ENCODE results near the gene KLHL7. TPM values are rescaled to one million over a fixed set of nuclear protein-coding genes. Genes with fewer than 3 reads are reported as not detected.
"Not testable (repeated sequence)": the region's sequence is repeated elsewhere in the genome, so short reads cannot be mapped to it uniquely, and the experiment has no call there.

Gene KLHL7
- total RNA-seq, 1 experiment from 2014 or later, result 68.8 TPM

GRCh38 chr7:23214423-23214822 lies 108.8 kb downstream of the KLHL7 start:
- DNase-seq (ENCODE audit: low read depth), result no peak

GRCh38 chr7:23214938-23215337 lies 109.4 kb downstream of the KLHL7 start:
- no peak for DNase-seq (ENCODE audit: low read depth)

- no peak for DNase-seq (ENCODE audit: low read depth)
Measured at GRCh38 chr7:23216021-23216420, 110.4 kb downstream of the KLHL7 start.

- DNase-seq (ENCODE audit: low read depth), result no peak
Measured at GRCh38 chr7:23218196-23218595, 112.6 kb downstream of the KLHL7 start.

GRCh38 chr7:23220690-23221305 lies 115.2 kb downstream of the KLHL7 start:
- no peak for DNase-seq (ENCODE audit: low read depth)

GRCh38 chr7:23222439-23223030 lies 117.0 kb downstream of the KLHL7 start:
- no peak for DNase-seq (ENCODE audit: low read depth)

GRCh38 chr7:23224364-23224763 lies 118.8 kb downstream of the KLHL7 start:
- not testable (repeated sequence) for DNase-seq (ENCODE audit: low read depth)

- DNase-seq (ENCODE audit: low read depth), result no peak
Measured at GRCh38 chr7:23226844-23227450, 121.4 kb downstream of the KLHL7 start.

Other genes starting within 250 kb of the KLHL7 start
- gene HYCC1, start 91.7 kb upstream of the KLHL7 start, total RNA-seq (2014; rRNA removed), result 209 and 221 TPM in 2 replicates
- 41.6 and 50.7 TPM in 2 replicates for gene NUP42, start 76.3 kb downstream of the KLHL7 start, total RNA-seq (2014; rRNA removed)
- gene GPNMB, start 141.0 kb downstream of the KLHL7 start, total RNA-seq (2014; rRNA removed), result 135 and 206 TPM in 2 replicates
- gene MALSU1, start 193.6 kb downstream of the KLHL7 start, total RNA-seq (2014; rRNA removed), result 72.8 and 76.8 TPM in 2 replicates